Lung (tissue), 12 donors: ENCODE results near the gene PPP2R5A. TPM values are rescaled to one million over a fixed set of nuclear protein-coding genes. Genes with fewer than 3 reads are reported as not detected.

Experiments
- ATAC-seq: fragments of 200-7000 bp; cut with Tn5 transposase; one replicate; pipeline ENCODE4 v1.9.1; 2020; ENCODE audit warnings: moderate number of reproducible peaks; ENCODE audit not compliant: insufficient read depth, low FRiP score
- DNase-seq, 3 donors: peaks; one replicate each; pipeline ENCODE4 v3.0.0-alpha.2; 2013 to 2017
- H3K27ac ChIP-seq, 2 donors: one replicate each; pipeline ENCODE4 v1.5.1; 2013; ENCODE audit warnings: mild to moderate bottlenecking in 2 of 2, moderate library complexity in 2 of 2, control low read depth in 1 of 2, inconsistent platforms in 1 of 2, low read depth in 1 of 2, low read length in 1 of 2
- H3K27me3 ChIP-seq, 3 donors: one replicate each; pipeline ENCODE4 v1.5.1; 2013; ENCODE audit warnings: low read length in 2 of 3; ENCODE audit not compliant: control insufficient read depth in 3 of 3, insufficient read depth in 3 of 3
- H3K36me3 ChIP-seq, 4 donors: one replicate each; pipeline ENCODE4 v1.5.1; 2013; ENCODE audit warnings: low read length in 4 of 4, mild to moderate bottlenecking in 1 of 4, moderate library complexity in 1 of 4; ENCODE audit not compliant: control insufficient read depth in 4 of 4, insufficient read depth in 4 of 4
- H3K4me1 ChIP-seq, 5 donors: one replicate each; pipeline ENCODE4 v1.5.1; 2013; ENCODE audit warnings: low read length in 5 of 5, mild to moderate bottlenecking in 2 of 5, moderate library complexity in 1 of 5; ENCODE audit not compliant: control insufficient read depth in 5 of 5, insufficient read depth in 5 of 5
- H3K4me3 ChIP-seq: one replicate; pipeline ENCODE4 v1.5.1; 2013; ENCODE audit warnings: mild to moderate bottlenecking, control low read depth, moderate library complexity
- H3K9ac ChIP-seq, 2 donors: one replicate each; pipeline ENCODE4 v1.5.1; 2013; ENCODE audit warnings: low read length in 2 of 2, control low read depth in 1 of 2; ENCODE audit not compliant: insufficient read depth in 1 of 2
- H3K9me3 ChIP-seq, 4 donors: one replicate each; pipeline ENCODE4 v1.5.1; 2013; ENCODE audit warnings: low read length in 3 of 4, mild to moderate bottlenecking in 1 of 4, moderate library complexity in 1 of 4; ENCODE audit not compliant: control insufficient read depth in 4 of 4, insufficient read depth in 3 of 4
- CTCF ChIP-seq: IDR thresholded peaks from 2 replicates; pipeline ENCODE4 v1.5.1; 2012; ENCODE audit warnings: mild to moderate bottlenecking; ENCODE audit errors: control extremely low read depth, extremely low read depth
- WGBS, 2 donors: extraction: QIAGEN DNeasy Blood & Tissue Kit; methylation state at CpG; one replicate each; pipeline ENCODE4 v1.1.7; 2013; 5-methylcytosine and 5-hydroxymethylcytosine counted together
- polyA plus RNA-seq, 2 donors: library from polyadenylated mRNA; stranded (reverse); fragments of 200-250 nt; gene quantifications; one replicate each; pipeline ENCODE4 v1.2.1, GENCODE V29; 2013
- total RNA-seq, 2 donors: library from RNA; depleted of rRNA in 1 of 2; stranded (reverse); fragments of >200 nt in 1 of 2; gene quantifications; one replicate each; pipeline ENCODE4 v1.2.1, GENCODE V29; 2014 to 2021
- donor health status: control.
- donor health status: control.
- donor health status: Bipolar disorder and iron deficiency.
- donor health status: healthy.
- donor health status: DM: yes; HTN: yes; CAD: no.

Gene PPP2R5A
- total and polyA plus RNA-seq, 4 donors = 31.3 to 143 (median 54.3) TPM

- WGBS, 2 donors = 97 to 98% methylated on average over 4 of the region's 4 CpGs
- no peak for ATAC-seq
- no peak for TF ChIP-seq CTCF
Measured at GRCh38 chr1:212401042-212401441, 115.8 kb downstream of the PPP2R5A start.

GRCh38 chr1:212401838-212402582, 116.8 kb downstream of the PPP2R5A start:
- no peak for ATAC-seq
- Histone ChIP-seq H3K9ac (no peak overlapping the region), H3K4me3 (no peak overlapping the region), H3K27ac (no peak overlapping the region), H3K9me3 (no peaks in the 10 kb centered on the region), H3K36me3 (peaks cover 0 to 7% (median 3%) of the 10 kb centered on the region in 4 donors), H3K27me3 (no peaks in the 10 kb centered on the region), H3K4me1 (no peaks in the 10 kb centered on the region)
- no peak for TF ChIP-seq CTCF
- WGBS, 2 donors = 76 to 82% methylated on average over 7 of the region's 7 CpGs
- no peak for DNase-seq

More at GRCh38 chr1:212401042-212401441, 115.8 kb downstream of the PPP2R5A start:
- no peak for DNase-seq
- Histone ChIP-seq H3K4me1 (no peaks in the 10 kb centered on the region), H3K9me3 (no peaks in the 10 kb centered on the region), H3K9ac (no peak overlapping the region), H3K36me3 (peaks cover 0 to 7% (median 0%) of the 10 kb centered on the region in 4 donors), H3K27ac (no peak overlapping the region), H3K27me3 (no peaks in the 10 kb centered on the region), H3K4me3 (no peak overlapping the region)

GRCh38 chr1:212402666-212403321, 117.6 kb downstream of the PPP2R5A start:
- Histone ChIP-seq H3K4me3 (no peak overlapping the region), H3K9me3 (no peaks in the 10 kb centered on the region), H3K9ac (no peak overlapping the region), H3K27me3 (no peaks in the 10 kb centered on the region), H3K27ac (no peak overlapping the region), H3K36me3 (peaks cover 0 to 7% (median 3%) of the 10 kb centered on the region in 4 donors), H3K4me1 (no peaks in the 10 kb centered on the region)
- ATAC-seq (no peak), DNase-seq (no peak)
- WGBS, 2 donors = 95 to 96% methylated on average over 7 of the region's 7 CpGs
- no peak for TF ChIP-seq CTCF
